K562 (cell line): ENCODE measurements around the gene OOSP1. TPM values are rescaled to one million over a fixed set of nuclear protein-coding genes. Genes with fewer than 3 reads are reported as not detected.

ENCODE experiments used
- ATF1 ChIP-seq, 2 experiments: fragments of 450-650 bp in 1 of 2; IDR thresholded peaks; 2 replicates each; pipeline ENCODE4 v1.6.1; 2016; ENCODE audit warnings: missing compliant biosample characterization in 1 of 2, missing genetic modification characterization in 1 of 2
- CXXC5 ChIP-seq: fragments of 250-450 bp; sonication (Bioruptor Pico); IDR thresholded peaks from 2 replicates; pipeline ENCODE4 v1.8.0; 2022; ENCODE audit warnings: inconsistent platforms, mild to moderate bottlenecking, moderate library complexity
- HNRNPLL ChIP-seq: fragments of 200-400 bp; formaldehyde crosslinking; IDR thresholded peaks from 2 replicates; pipeline ENCODE4 v1.6.1; 2017; ENCODE audit warnings: low read length, low read depth, mild to moderate bottlenecking; ENCODE audit not compliant: poor library complexity, severe bottlenecking
- KLF16 ChIP-seq: IDR thresholded peaks from 2 replicates; pipeline ENCODE4 v1.6.1; 2016; ENCODE audit warnings: antibody characterized with exemption
- MEIS2 ChIP-seq: fragments of 450-650 bp; IDR thresholded peaks from 2 replicates; pipeline ENCODE4 v1.6.1; 2014; ENCODE audit warnings: mild to moderate bottlenecking; ENCODE audit not compliant: partially characterized antibody
- NR0B1 ChIP-seq: fragments of 450-650 bp; IDR thresholded peaks from one replicate; pipeline ENCODE4 v1.6.1; 2018; ENCODE audit warnings: mild to moderate bottlenecking, moderate library complexity; ENCODE audit not compliant: partially characterized antibody
- REST ChIP-seq, 2 experiments: fragments of 450-650 bp; formaldehyde crosslinking in 1 of 2; IDR thresholded peaks; 2 replicates each; pipeline versions ENCODE4 v1.4.0 to v1.6.1; 2014 to 2020; ENCODE audit warnings: mild to moderate bottlenecking in 2 of 2, borderline replicate concordance in 1 of 2, low read depth in 1 of 2
- SP1 ChIP-seq: sonication (generic); formaldehyde crosslinking; IDR thresholded peaks from 2 replicates; pipeline ENCODE4 v1.8.1; 2022; ENCODE audit warnings: mild to moderate bottlenecking, missing genetic modification reagents
- THRAP3 ChIP-seq: fragments of 450-650 bp; IDR thresholded peaks from 2 replicates; pipeline ENCODE4 v1.6.1; 2016; ENCODE audit warnings: mild to moderate bottlenecking, inconsistent platforms, borderline replicate concordance
- ZSCAN29 ChIP-seq: fragments of 450-650 bp; IDR thresholded peaks from 2 replicates; pipeline ENCODE4 v1.6.1; 2017
- polyA plus RNA-seq, 8 experiments: library from polyadenylated mRNA; depleted of rRNA in 4 of 8; stranded (reverse) in 5 of 8; unstranded in 3 of 8; fragments of >200 nt; fragmentation: Nextera tagmentation in 2 of 8; fragmentation: Illumina TruSeq in 1 of 8; extraction: Ambion mirVana in 2 of 8; extraction: Trizol in 1 of 8; gene quantifications; 2 replicates each; pipeline versions ENCODE4 v1.2.1 to v1.2.3, GENCODE V29; 2011 to 2014; ENCODE audit warnings: inconsistent platforms in 1 of 8, missing spikeins in 1 of 8
- total RNA-seq, 7 experiments: library from RNA; depleted of rRNA in 6 of 7; stranded (reverse); fragments of >200 nt in 6 of 7; fragmentation: Illumina TruSeq in 2 of 7; extraction: Trizol in 2 of 7; gene quantifications; 2 replicates each; pipeline versions ENCODE4 v1.2.1 to v1.2.3, GENCODE V29; 2011 to 2021; ENCODE audit warnings: low replicate concordance in 1 of 7
- TF ChIP-seq, protein P1 (sequence below): IDR thresholded peaks from 3 replicates; pipeline ENCODE4 v1.6.1; 2011; ENCODE audit warnings: borderline replicate concordance, mild to moderate bottlenecking; ENCODE audit not compliant: insufficient read length, insufficient read depth
- TF ChIP-seq, protein P2 (sequence below): fragments of 450-650 bp; formaldehyde crosslinking; conservative IDR thresholded peaks from 2 replicates; pipeline ENCODE4 v1.4.0; 2022; ENCODE audit warnings: mild to moderate bottlenecking, missing genetic modification characterization
- TF ChIP-seq, protein P3 (sequence below): sonication (generic); formaldehyde crosslinking; IDR thresholded peaks from 2 replicates; pipeline ENCODE4 v1.8.0; 2022; ENCODE audit warnings: mild to moderate bottlenecking, missing genetic modification reagents

Gene OOSP1
- total and polyA plus RNA-seq, 9 of the 15 experiments (the other 6 are each of a cell fraction or from before 2014, with no cell fraction given) = 0.14 to 3.0 (median 0.61) TPM

- TF ChIP-seq, protein P1, sequence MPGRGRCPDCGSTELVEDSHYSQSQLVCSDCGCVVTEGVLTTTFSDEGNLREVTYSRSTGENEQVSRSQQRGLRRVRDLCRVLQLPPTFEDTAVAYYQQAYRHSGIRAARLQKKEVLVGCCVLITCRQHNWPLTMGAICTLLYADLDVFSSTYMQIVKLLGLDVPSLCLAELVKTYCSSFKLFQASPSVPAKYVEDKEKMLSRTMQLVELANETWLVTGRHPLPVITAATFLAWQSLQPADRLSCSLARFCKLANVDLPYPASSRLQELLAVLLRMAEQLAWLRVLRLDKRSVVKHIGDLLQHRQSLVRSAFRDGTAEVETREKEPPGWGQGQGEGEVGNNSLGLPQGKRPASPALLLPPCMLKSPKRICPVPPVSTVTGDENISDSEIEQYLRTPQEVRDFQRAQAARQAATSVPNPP = no peak
- TF ChIP-seq ZSCAN29 (no peak), HNRNPLL (no peak), CXXC5 (CRISPR knock-in tag) (no peak), KLF16 (peak; percentile 92), MEIS2 (peak; percentile 44), ATF1 (CRISPR knock-in tag; IDR thresholded peaks at IDR 0.05) (no peak), ATF1 (tag; IDR thresholded peaks at IDR 0.05) (peak; percentile 59; the same call in 1 of the 2 replicates), THRAP3 (no peak), SP1 (CRISPR knock-in tag) (no peak; the same call in 1 of the 2 replicates), NR0B1 (no peak), REST (IDR thresholded peaks at IDR 0.05; ENCODE audit: borderline replicate concordance) (no peak), REST (CRISPR knock-in tag; IDR thresholded peaks at IDR 0.05; ENCODE audit: low read depth) (no peak)
- TF ChIP-seq, protein P2, sequence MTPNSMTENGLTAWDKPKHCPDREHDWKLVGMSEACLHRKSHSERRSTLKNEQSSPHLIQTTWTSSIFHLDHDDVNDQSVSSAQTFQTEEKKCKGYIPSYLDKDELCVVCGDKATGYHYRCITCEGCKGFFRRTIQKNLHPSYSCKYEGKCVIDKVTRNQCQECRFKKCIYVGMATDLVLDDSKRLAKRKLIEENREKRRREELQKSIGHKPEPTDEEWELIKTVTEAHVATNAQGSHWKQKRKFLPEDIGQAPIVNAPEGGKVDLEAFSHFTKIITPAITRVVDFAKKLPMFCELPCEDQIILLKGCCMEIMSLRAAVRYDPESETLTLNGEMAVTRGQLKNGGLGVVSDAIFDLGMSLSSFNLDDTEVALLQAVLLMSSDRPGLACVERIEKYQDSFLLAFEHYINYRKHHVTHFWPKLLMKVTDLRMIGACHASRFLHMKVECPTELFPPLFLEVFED (CRISPR knock-in tag) = no peak
- TF ChIP-seq, protein P3, sequence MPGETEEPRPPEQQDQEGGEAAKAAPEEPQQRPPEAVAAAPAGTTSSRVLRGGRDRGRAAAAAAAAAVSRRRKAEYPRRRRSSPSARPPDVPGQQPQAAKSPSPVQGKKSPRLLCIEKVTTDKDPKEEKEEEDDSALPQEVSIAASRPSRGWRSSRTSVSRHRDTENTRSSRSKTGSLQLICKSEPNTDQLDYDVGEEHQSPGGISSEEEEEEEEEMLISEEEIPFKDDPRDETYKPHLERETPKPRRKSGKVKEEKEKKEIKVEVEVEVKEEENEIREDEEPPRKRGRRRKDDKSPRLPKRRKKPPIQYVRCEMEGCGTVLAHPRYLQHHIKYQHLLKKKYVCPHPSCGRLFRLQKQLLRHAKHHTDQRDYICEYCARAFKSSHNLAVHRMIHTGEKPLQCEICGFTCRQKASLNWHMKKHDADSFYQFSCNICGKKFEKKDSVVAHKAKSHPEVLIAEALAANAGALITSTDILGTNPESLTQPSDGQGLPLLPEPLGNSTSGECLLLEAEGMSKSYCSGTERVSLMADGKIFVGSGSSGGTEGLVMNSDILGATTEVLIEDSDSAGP = no peak
Observed at GRCh38 chr11:59967677-59968394, 29.6 kb downstream of the OOSP1 start (continued).
